ENCODE results near the gene ELF1.
"Not testable (repeated sequence)": the region's sequence is repeated elsewhere in the genome, so short reads cannot be mapped to it uniquely, and the experiment has no call there.

Gene ELF1

GRCh38 chr13:41040584-41041334, 21.6 kb upstream of the ELF1 start:
- Histone ChIP-seq H3K9me3 (ENCODE audit: control insufficient read depth, low read length) (no peaks in the 10 kb centered on the region), H3K27me3 (ENCODE audit: control insufficient read depth, insufficient read depth, low read length, poor library complexity, severe bottlenecking) (no peaks in the 10 kb centered on the region), H3K4me3 (ENCODE audit: insufficient read depth, low read depth, low read length) (no peak overlapping the region), H3K4me1 (ENCODE audit: control insufficient read depth, insufficient read depth, low read length) (no peaks in the 10 kb centered on the region), H3K36me3 (ENCODE audit: control insufficient read depth, insufficient read depth, low read length) (no peaks in the 10 kb centered on the region), H3K27ac (ENCODE audit: insufficient read depth, low read depth, low read length, poor library complexity, severe bottlenecking) (no peak overlapping the region)
- WGBS, 2 experiments: 90 to 92% methylated on average over 9 of the region's 9 CpGs

GRCh38 chr13:41039746-41040145, 20.6 kb upstream of the ELF1 start:
- H3K27me3 ChIP-seq (ENCODE audit: control insufficient read depth, insufficient read depth, low read length, poor library complexity, severe bottlenecking): no peaks in the 10 kb centered on the region
- no peaks in the 10 kb centered on the region for H3K9me3 ChIP-seq (ENCODE audit: control insufficient read depth, low read length)
- H3K36me3 ChIP-seq (ENCODE audit: control insufficient read depth, insufficient read depth, low read length): no peaks in the 10 kb centered on the region
- no peak overlapping the region for H3K4me3 ChIP-seq (ENCODE audit: insufficient read depth, low read depth, low read length)
- H3K27ac ChIP-seq (ENCODE audit: insufficient read depth, low read depth, low read length, poor library complexity, severe bottlenecking): no peak overlapping the region
- H3K4me1 ChIP-seq (ENCODE audit: control insufficient read depth, insufficient read depth, low read length): no peaks in the 10 kb centered on the region

GRCh38 chr13:41036557-41036956, 17.4 kb upstream of the ELF1 start:
- H3K36me3 ChIP-seq (ENCODE audit: control insufficient read depth, insufficient read depth, low read length); H3K27ac ChIP-seq (ENCODE audit: insufficient read depth, low read depth, low read length, poor library complexity, severe bottlenecking); H3K9me3 ChIP-seq (ENCODE audit: control insufficient read depth, low read length); H3K27me3 ChIP-seq (ENCODE audit: control insufficient read depth, insufficient read depth, low read length, poor library complexity, severe bottlenecking); H3K4me1 ChIP-seq (ENCODE audit: control insufficient read depth, insufficient read depth, low read length); H3K4me3 ChIP-seq (ENCODE audit: insufficient read depth, low read depth, low read length): not testable (repeated sequence)
- 85 to 93% methylated on average over 4 of the region's 5 CpGs for WGBS, 2 experiments

GRCh38 chr13:41034881-41035280, 15.8 kb upstream of the ELF1 start:
- H3K9me3 ChIP-seq (ENCODE audit: control insufficient read depth, low read length): no peaks in the 10 kb centered on the region
- H3K27ac ChIP-seq (ENCODE audit: insufficient read depth, low read depth, low read length, poor library complexity, severe bottlenecking): no peak overlapping the region
- H3K27me3 ChIP-seq (ENCODE audit: control insufficient read depth, insufficient read depth, low read length, poor library complexity, severe bottlenecking): no peaks in the 10 kb centered on the region
- 94 to 95% methylated on average over 5 of the region's 5 CpGs for WGBS, 2 experiments
- H3K36me3 ChIP-seq (ENCODE audit: control insufficient read depth, insufficient read depth, low read length): no peaks in the 10 kb centered on the region
- no peak overlapping the region for H3K4me3 ChIP-seq (ENCODE audit: insufficient read depth, low read depth, low read length)
- no peaks in the 10 kb centered on the region for H3K4me1 ChIP-seq (ENCODE audit: control insufficient read depth, insufficient read depth, low read length)

- H3K27ac ChIP-seq (ENCODE audit: insufficient read depth, low read depth, low read length, poor library complexity, severe bottlenecking): no peak overlapping the region
- no peaks in the 10 kb centered on the region for H3K36me3 ChIP-seq (ENCODE audit: control insufficient read depth, insufficient read depth, low read length)
- H3K4me1 ChIP-seq (ENCODE audit: control insufficient read depth, insufficient read depth, low read length): no peaks in the 10 kb centered on the region
- WGBS, 2 experiments: 92 to 97% methylated on average over 3 of the region's 4 CpGs
- no peaks in the 10 kb centered on the region for H3K27me3 ChIP-seq (ENCODE audit: control insufficient read depth, insufficient read depth, low read length, poor library complexity, severe bottlenecking)
- H3K9me3 ChIP-seq (ENCODE audit: control insufficient read depth, low read length): no peaks in the 10 kb centered on the region
- H3K4me3 ChIP-seq (ENCODE audit: insufficient read depth, low read depth, low read length): no peak overlapping the region
Measured at GRCh38 chr13:41034382-41034781, 15.3 kb upstream of the ELF1 start.

- 93 to 94% methylated on average over 2 of the region's 2 CpGs for WGBS, 2 experiments
- H3K36me3 ChIP-seq (ENCODE audit: control insufficient read depth, insufficient read depth, low read length): no peaks in the 10 kb centered on the region
- H3K9me3 ChIP-seq (ENCODE audit: control insufficient read depth, low read length): no peaks in the 10 kb centered on the region
- no peak overlapping the region for H3K27ac ChIP-seq (ENCODE audit: insufficient read depth, low read depth, low read length, poor library complexity, severe bottlenecking)
- H3K27me3 ChIP-seq (ENCODE audit: control insufficient read depth, insufficient read depth, low read length, poor library complexity, severe bottlenecking): no peaks in the 10 kb centered on the region
- H3K4me3 ChIP-seq (ENCODE audit: insufficient read depth, low read depth, low read length): no peak overlapping the region
- H3K4me1 ChIP-seq (ENCODE audit: control insufficient read depth, insufficient read depth, low read length): no peaks in the 10 kb centered on the region
Measured at GRCh38 chr13:41032691-41033376, 13.7 kb upstream of the ELF1 start.

GRCh38 chr13:41029629-41030028, 10.5 kb upstream of the ELF1 start:
- no peaks in the 10 kb centered on the region for H3K9me3 ChIP-seq (ENCODE audit: control insufficient read depth, low read length)
- H3K36me3 ChIP-seq (ENCODE audit: control insufficient read depth, insufficient read depth, low read length): no peaks in the 10 kb centered on the region
- H3K4me3 ChIP-seq (ENCODE audit: insufficient read depth, low read depth, low read length): no peak overlapping the region
- no peaks in the 10 kb centered on the region for H3K27me3 ChIP-seq (ENCODE audit: control insufficient read depth, insufficient read depth, low read length, poor library complexity, severe bottlenecking)
- H3K27ac ChIP-seq (ENCODE audit: insufficient read depth, low read depth, low read length, poor library complexity, severe bottlenecking): no peak overlapping the region
- no peaks in the 10 kb centered on the region for H3K4me1 ChIP-seq (ENCODE audit: control insufficient read depth, insufficient read depth, low read length)
- WGBS, 2 experiments: 88 to 94% methylated on average over 2 of the region's 2 CpGs

GRCh38 chr13:41028051-41028450, 8.9 kb upstream of the ELF1 start:
- no peak overlapping the region for H3K4me3 ChIP-seq (ENCODE audit: insufficient read depth, low read depth, low read length)
- H3K27ac ChIP-seq (ENCODE audit: insufficient read depth, low read depth, low read length, poor library complexity, severe bottlenecking): no peak overlapping the region
- no peaks in the 10 kb centered on the region for H3K4me1 ChIP-seq (ENCODE audit: control insufficient read depth, insufficient read depth, low read length)
- H3K36me3 ChIP-seq (ENCODE audit: control insufficient read depth, insufficient read depth, low read length): no peaks in the 10 kb centered on the region
- H3K9me3 ChIP-seq (ENCODE audit: control insufficient read depth, low read length): no peaks in the 10 kb centered on the region
- no peaks in the 10 kb centered on the region for H3K27me3 ChIP-seq (ENCODE audit: control insufficient read depth, insufficient read depth, low read length, poor library complexity, severe bottlenecking)
- 91 to 94% methylated on average over 2 of the region's 2 CpGs for WGBS, 2 experiments

- 95 to 100% methylated on average over 8 of the region's 8 CpGs for WGBS, 2 experiments
- H3K27ac ChIP-seq (ENCODE audit: insufficient read depth, low read depth, low read length, poor library complexity, severe bottlenecking): no peak overlapping the region
Measured at GRCh38 chr13:41026788-41027187, 7.7 kb upstream of the ELF1 start.

GRCh38 chr13:41025518-41025917, 6.4 kb upstream of the ELF1 start:
- Histone ChIP-seq H3K27me3 (ENCODE audit: control insufficient read depth, insufficient read depth, low read length, poor library complexity, severe bottlenecking) (no peaks in the 10 kb centered on the region), H3K4me3 (ENCODE audit: insufficient read depth, low read depth, low read length) (no peak overlapping the region), H3K27ac (ENCODE audit: insufficient read depth, low read depth, low read length, poor library complexity, severe bottlenecking) (no peak overlapping the region), H3K36me3 (ENCODE audit: control insufficient read depth, insufficient read depth, low read length) (no peaks in the 10 kb centered on the region), H3K4me1 (ENCODE audit: control insufficient read depth, insufficient read depth, low read length) (no peaks in the 10 kb centered on the region), H3K9me3 (ENCODE audit: control insufficient read depth, low read length) (no peaks in the 10 kb centered on the region)
- 91 to 94% methylated on average over 3 to 4 of the region's 4 CpGs for WGBS, 2 experiments

More at GRCh38 chr13:41026788-41027187, 7.7 kb upstream of the ELF1 start:
- no peaks in the 10 kb centered on the region for H3K4me1 ChIP-seq (ENCODE audit: control insufficient read depth, insufficient read depth, low read length)
- no peaks in the 10 kb centered on the region for H3K9me3 ChIP-seq (ENCODE audit: control insufficient read depth, low read length)
- H3K4me3 ChIP-seq (ENCODE audit: insufficient read depth, low read depth, low read length): no peak overlapping the region
- no peaks in the 10 kb centered on the region for H3K27me3 ChIP-seq (ENCODE audit: control insufficient read depth, insufficient read depth, low read length, poor library complexity, severe bottlenecking)
- no peaks in the 10 kb centered on the region for H3K36me3 ChIP-seq (ENCODE audit: control insufficient read depth, insufficient read depth, low read length)
